GM23248 (cell line): ENCODE results near the gene TENM4. TPM values are rescaled to one million over a fixed set of nuclear protein-coding genes. Genes with fewer than 3 reads are reported as not detected.
"Not testable (repeated sequence)": the region's sequence is repeated elsewhere in the genome, so short reads cannot be mapped to it uniquely, and the experiment has no call there.

Experiments used
- DNase-seq: peaks from one replicate; pipeline ENCODE4 v3.0.0-alpha.2; 2015
- H2AFZ ChIP-seq: fragments of 200-600 bp; sonication (generic); 2 replicates; pipeline ENCODE4 v1.6.1; 2016; ENCODE audit warnings: antibody characterized with exemption
- H3F3A ChIP-seq: fragments of 200-600 bp; sonication (generic); 2 replicates; pipeline ENCODE4 v1.6.1; 2016; ENCODE audit warnings: mild to moderate bottlenecking, antibody characterized with exemption, mixed run types; ENCODE audit not compliant: insufficient read depth
- H3K27ac ChIP-seq: fragments of 200-600 bp; sonication (generic); 2 replicates; pipeline ENCODE4 v1.5.1; 2016; ENCODE audit warnings: mild to moderate bottlenecking
- H3K27me3 ChIP-seq: fragments of 200-600 bp; sonication (generic); replicated peaks from 2 replicates; pipeline ENCODE4 v1.6.1; 2016; ENCODE audit warnings: mild to moderate bottlenecking; ENCODE audit not compliant: insufficient read depth
- H3K36me3 ChIP-seq: fragments of 200-600 bp; sonication (generic); 2 replicates; pipeline ENCODE4 v1.6.1; 2016; ENCODE audit warnings: low read depth, mild to moderate bottlenecking
- H3K4me1 ChIP-seq: fragments of 200-600 bp; sonication (generic); 2 replicates; pipeline ENCODE4 v1.6.1; 2016; ENCODE audit warnings: mild to moderate bottlenecking; ENCODE audit not compliant: insufficient read depth
- H3K4me2 ChIP-seq: fragments of 200-600 bp; sonication (generic); one replicate; pipeline ENCODE4 v1.6.1; 2016; ENCODE audit warnings: mild to moderate bottlenecking; ENCODE audit not compliant: unreplicated experiment
- H3K4me3 ChIP-seq: fragments of 200-600 bp; sonication (generic); 2 replicates; pipeline ENCODE4 v1.5.1; 2016; ENCODE audit warnings: mild to moderate bottlenecking
- H3K79me2 ChIP-seq: fragments of 200-600 bp; sonication (generic); 2 replicates; pipeline ENCODE4 v1.6.1; 2016; ENCODE audit warnings: mild to moderate bottlenecking; ENCODE audit not compliant: insufficient read depth
- H3K9ac ChIP-seq: fragments of 200-600 bp; sonication (generic); 2 replicates; pipeline ENCODE4 v1.6.1; 2016; ENCODE audit warnings: mild to moderate bottlenecking
- H3K9me2 ChIP-seq: fragments of 200-600 bp; sonication (generic); 2 replicates; pipeline ENCODE4 v1.6.1; 2016; ENCODE audit warnings: mixed run types, mild to moderate bottlenecking, moderate library complexity; ENCODE audit not compliant: insufficient read depth
- H3K9me3 ChIP-seq: fragments of 200-600 bp; sonication (generic); one replicate; pipeline ENCODE4 v1.6.1; 2017; ENCODE audit warnings: low read depth
- H4K20me1 ChIP-seq: fragments of 200-600 bp; sonication (generic); 2 replicates; pipeline ENCODE4 v1.6.0; 2016; ENCODE audit not compliant: insufficient read depth
- EZH2 ChIP-seq: fragments of 200-600 bp; sonication (generic); IDR thresholded peaks from 2 replicates; pipeline ENCODE4 v1.6.1; 2018; ENCODE audit warnings: antibody characterized with exemption, mild to moderate bottlenecking; ENCODE audit not compliant: insufficient read depth, poor library complexity, severe bottlenecking
- EZH2phosphoT487 ChIP-seq: fragments of 200-600 bp; sonication (generic); IDR thresholded peaks from 2 replicates; pipeline ENCODE4 v1.6.1; 2018; ENCODE audit warnings: antibody characterized with exemption, moderate library complexity, mild to moderate bottlenecking, low read depth; ENCODE audit not compliant: insufficient read depth
- WGBS, 2 experiments: methylation state at CpG; one replicate each; pipeline ENCODE4 v1.1.6; 2015 to 2017; ENCODE audit warnings: low lambda C conversion rate in 2 of 2, low coverage in 1 of 2; ENCODE audit errors: missing lambda C conversion rate in 2 of 2; 5-methylcytosine and 5-hydroxymethylcytosine counted together
- in situ Hi-C: fragments of 300-500 bp; cut with MboI; formaldehyde crosslinking; loops from 2 replicates; pipeline ENCODE4 v1.15.0; 2020
- polyA plus RNA-seq: library from polyadenylated mRNA; unstranded; fragments of >200 nt; fragmentation: Nextera tagmentation; extraction: Ambion mirVana; gene quantifications from 2 replicates; pipeline ENCODE4 v1.2.1, GENCODE V29; 2016
- total RNA-seq: library from RNA; depleted of rRNA; stranded (reverse); fragments of >200 nt; shearing (Covaris generic); gene quantifications from 2 replicates; pipeline ENCODE4 v1.2.3, GENCODE V29; 2014

The TENM4 gene
- total and polyA plus RNA-seq, 2 experiments from 2014 or later = 0.11 to 0.48 TPM

DNA sequence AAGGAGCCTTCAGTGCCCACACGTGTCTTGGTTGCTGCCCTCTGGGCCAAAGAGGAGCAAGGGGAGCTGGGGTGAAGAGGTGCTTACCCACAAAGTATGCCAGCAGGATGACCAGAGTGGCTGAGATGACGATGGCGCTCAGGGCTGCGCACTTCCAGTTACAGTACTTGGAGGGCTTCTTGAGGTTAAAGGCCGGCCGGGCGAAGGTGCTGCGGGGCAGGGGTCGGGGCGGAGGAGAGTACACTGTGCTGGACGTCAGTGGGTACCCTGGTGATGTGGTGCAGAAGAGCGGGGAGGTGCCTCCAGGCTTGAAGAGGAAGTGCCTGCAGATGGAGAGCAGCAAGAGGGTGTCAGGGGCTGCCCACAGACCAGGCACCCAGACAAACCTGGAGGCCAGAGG lies 551.1 kb downstream of the TENM4 start:
- Histone ChIP-seq H3F3A (no peaks in the 10 kb centered on the region), H3K9ac (no peak overlapping the region), H2AFZ (no peak overlapping the region), H3K79me2 (no peaks in the 10 kb centered on the region), H3K4me2 (no peak overlapping the region), H3K27ac (no peak overlapping the region), H3K36me3 (no peaks in the 10 kb centered on the region), H3K9me3 (no peaks in the 10 kb centered on the region), H3K4me3 (no peak overlapping the region), H3K9me2 (no peaks in the 10 kb centered on the region), H4K20me1 (no peaks in the 10 kb centered on the region), H3K27me3 (no peaks in the 10 kb centered on the region), H3K4me1 (no peaks in the 10 kb centered on the region)
- TF ChIP-seq EZH2phosphoT487 (no peak), EZH2 (no peak)
- in situ Hi-C loops = no loop called here
- 64 to 68% methylated on average over 12 of the region's 12 CpGs for WGBS, 2 experiments
- no peak for DNase-seq

- TF ChIP-seq EZH2phosphoT487 (no peak), EZH2 (no peak)
- H3F3A ChIP-seq = no peaks in the 10 kb centered on the region
- DNase-seq = no peak
- H3K4me2 ChIP-seq = no peak overlapping the region
- no peaks in the 10 kb centered on the region for H3K4me1 ChIP-seq
- in situ Hi-C loops = no loop called here
- no peak overlapping the region for H3K9ac ChIP-seq
- H3K27ac ChIP-seq = no peak overlapping the region
- H3K9me3 ChIP-seq = no peaks in the 10 kb centered on the region
- no peak overlapping the region for H2AFZ ChIP-seq
- H3K4me3 ChIP-seq = no peak overlapping the region
- no peaks in the 10 kb centered on the region for H3K27me3 ChIP-seq
- H3K36me3 ChIP-seq = no peaks in the 10 kb centered on the region
- H4K20me1 ChIP-seq = no peaks in the 10 kb centered on the region
- H3K9me2 ChIP-seq = no peaks in the 10 kb centered on the region
- no peaks in the 10 kb centered on the region for H3K79me2 ChIP-seq
- WGBS, 2 experiments = 32 to 35% methylated on average over 3 of the region's 3 CpGs
These were observed 554.2 kb downstream of the TENM4 start for GRCh38 chr11:78886616-78887015.

DNA sequence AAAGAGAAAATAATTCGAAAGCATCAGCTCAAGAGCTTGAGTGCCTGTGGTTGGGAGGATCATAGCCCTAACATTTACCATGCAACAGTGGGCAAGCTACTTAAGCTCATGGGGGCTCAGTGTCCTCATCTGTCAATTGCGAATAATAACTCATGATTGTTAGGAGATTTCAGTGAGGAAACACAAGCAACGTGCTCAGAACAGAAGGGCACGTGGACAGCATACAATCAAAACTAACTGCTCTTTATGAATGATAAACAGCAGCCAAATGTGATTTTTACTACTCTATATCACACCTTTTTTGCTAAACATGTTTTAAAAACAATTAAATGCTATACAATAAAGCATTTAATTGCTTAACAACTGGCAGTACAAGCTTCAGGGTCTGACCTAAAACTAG lies 556.1 kb downstream of the TENM4 start:
- 26 to 27% methylated on average over 4 of the region's 4 CpGs for WGBS, 2 experiments
- in situ Hi-C loops = no loop called here

GRCh38 chr11:78883506-78883905 lies 557.3 kb downstream of the TENM4 start:
- Histone ChIP-seq H3K4me1 (no peaks in the 10 kb centered on the region), H3K36me3 (no peaks in the 10 kb centered on the region), H2AFZ (no peak overlapping the region), H3K27me3 (no peaks in the 10 kb centered on the region), H3K9me3 (no peaks in the 10 kb centered on the region), H3K4me3 (no peak overlapping the region), H3K79me2 (no peaks in the 10 kb centered on the region), H3K4me2 (no peak overlapping the region), H4K20me1 (no peaks in the 10 kb centered on the region), H3F3A (no peaks in the 10 kb centered on the region), H3K9me2 (no peaks in the 10 kb centered on the region), H3K27ac (no peak overlapping the region), H3K9ac (no peak overlapping the region)
- 54 to 58% methylated on average over 5 of the region's 5 CpGs for WGBS, 2 experiments
- in situ Hi-C loops = no loop called here
- TF ChIP-seq EZH2phosphoT487 (no peak), EZH2 (no peak)
- no peak for DNase-seq

More for the DNA sequence above, 556.1 kb downstream of the TENM4 start:
- no peak for DNase-seq
- no peaks in the 10 kb centered on the region for H3K4me1 ChIP-seq
- no peaks in the 10 kb centered on the region for H3F3A ChIP-seq
- H4K20me1 ChIP-seq = no peaks in the 10 kb centered on the region
- no peak overlapping the region for H3K4me2 ChIP-seq
- no peak for TF ChIP-seq EZH2phosphoT487
- no peak for TF ChIP-seq EZH2
- no peaks in the 10 kb centered on the region for H3K9me3 ChIP-seq
- no peaks in the 10 kb centered on the region for H3K79me2 ChIP-seq
- no peak overlapping the region for H2AFZ ChIP-seq
- H3K4me3 ChIP-seq = no peak overlapping the region
- no peak overlapping the region for H3K27ac ChIP-seq
- H3K36me3 ChIP-seq = no peaks in the 10 kb centered on the region
- H3K9me2 ChIP-seq = no peaks in the 10 kb centered on the region
- no peaks in the 10 kb centered on the region for H3K27me3 ChIP-seq
- H3K9ac ChIP-seq = no peak overlapping the region

DNA sequence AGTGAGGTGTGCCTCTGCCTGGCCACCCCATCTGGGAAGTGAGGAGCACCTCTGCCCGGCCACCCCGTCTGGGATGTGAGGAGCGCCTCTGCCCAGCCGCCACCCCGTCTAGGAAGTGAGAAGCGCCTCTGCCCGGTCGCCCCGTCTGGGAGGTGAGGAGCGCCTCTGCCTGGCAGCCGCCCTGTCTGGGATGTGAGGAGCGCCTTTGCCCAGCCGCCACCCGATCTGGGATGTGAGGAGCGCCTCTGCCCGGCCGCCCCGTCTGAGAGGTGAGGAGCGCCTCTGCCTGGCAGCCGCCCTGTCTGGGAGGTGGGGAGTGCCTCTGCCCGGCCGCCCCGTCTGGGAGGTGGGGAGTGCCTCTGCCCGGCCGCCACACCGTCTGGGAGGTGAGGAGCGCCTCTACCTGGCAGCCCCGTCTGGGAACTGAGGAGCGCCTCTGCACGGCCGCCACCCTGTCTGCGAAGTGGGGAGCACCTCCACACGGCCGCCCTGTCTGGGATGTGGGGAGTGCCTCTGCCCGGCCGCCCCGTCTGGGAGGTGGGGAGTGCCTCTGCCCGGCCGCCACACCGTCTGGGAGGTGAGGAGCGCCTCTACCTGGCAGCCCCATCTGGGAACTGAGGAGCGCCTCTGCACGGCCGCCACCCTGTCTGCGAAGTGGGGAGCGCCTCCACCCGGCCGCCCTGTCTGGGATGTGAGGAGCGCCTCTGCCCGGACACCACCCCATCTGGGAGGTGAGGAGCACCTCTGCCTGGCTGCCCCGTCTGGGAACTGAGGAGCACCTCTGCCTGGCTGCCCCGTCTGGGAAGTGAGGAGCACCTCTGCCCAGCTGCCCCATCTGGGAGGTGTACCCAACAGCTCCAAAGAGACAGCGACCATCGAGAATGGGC lies 561.5 kb downstream of the TENM4 start:
- H3K27me3 ChIP-seq, H3K27ac ChIP-seq, in situ Hi-C loops, H3K9me3 ChIP-seq, H3K4me3 ChIP-seq, H3K9me2 ChIP-seq, H3K4me2 ChIP-seq, H3F3A ChIP-seq, H3K36me3 ChIP-seq, H2AFZ ChIP-seq, H3K79me2 ChIP-seq, H4K20me1 ChIP-seq, H3K9ac ChIP-seq, H3K4me1 ChIP-seq, DNase-seq: not testable (repeated sequence)
- 78 to 83% methylated on average over 22 to 28 of the region's 54 CpGs for WGBS, 2 experiments
